ENCODE results near the gene POFUT2.

The POFUT2 gene

DNA sequence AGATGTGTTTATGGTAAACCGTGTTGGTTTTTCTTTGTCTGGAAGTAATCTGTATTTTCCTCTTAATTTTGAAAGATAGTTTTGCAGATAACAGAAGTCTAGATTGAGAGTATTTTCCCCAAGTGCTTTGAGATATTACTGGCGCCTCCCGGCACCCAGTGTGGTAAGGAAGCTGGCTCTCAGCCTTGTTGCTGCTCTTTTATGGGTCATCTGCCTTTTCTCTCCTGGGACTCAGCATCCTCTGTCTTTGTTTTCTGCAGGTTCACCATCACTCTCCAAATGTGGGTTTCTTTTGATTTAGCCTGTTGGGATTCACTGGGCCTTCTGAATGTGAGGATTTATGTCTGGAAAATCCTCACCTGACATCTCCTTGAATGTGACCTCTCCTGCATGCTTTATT, 37.4 kb downstream of the POFUT2 start:
- Histone ChIP-seq H3K9ac (ENCODE audit: low read length) (no peak overlapping the region), H4K91ac (ENCODE audit: low read depth, low read length) (no peak overlapping the region), H4K12ac (ENCODE audit: low read depth, low read length) (no peak overlapping the region), H3K4ac (ENCODE audit: low read depth, low read length) (no peak overlapping the region), H3K9me3 (ENCODE audit: insufficient read depth, low read depth, low read length) (peaks cover 11% of the 10 kb centered on the region), H3K27ac (ENCODE audit: low read depth, low read length) (no peak overlapping the region), H3K4me1 (ENCODE audit: control insufficient read depth in 1 of 2, insufficient read depth in 2 of 2, low read length in 2 of 2) (peaks cover 5 to 6% of the 10 kb centered on the region in 2 experiments), H2AFZ (ENCODE audit: insufficient read depth, low read length, poor library complexity) (no peak overlapping the region), H3K27me3 (ENCODE audit: insufficient read depth, low read length) (peaks cover 3% of the 10 kb centered on the region), H2BK5ac (ENCODE audit: low read depth, low read length, poor library complexity) (no peak overlapping the region), H3K14ac (ENCODE audit: low read length) (no peak overlapping the region), H3K36me3 (ENCODE audit: control insufficient read depth in 1 of 2, insufficient read depth in 2 of 2, low read length in 2 of 2) (no peaks in the 10 kb centered on the region), H3K79me1 (ENCODE audit: low read length) (no peaks in the 10 kb centered on the region), H3K18ac (ENCODE audit: low read length) (no peak overlapping the region), H3K4me2 (ENCODE audit: low read length) (no peak overlapping the region), H3K23ac (ENCODE audit: low read length) (no peak overlapping the region), H2AK5ac (ENCODE audit: low read length) (no peak overlapping the region), H4K8ac (ENCODE audit: low read depth, low read length) (no peak overlapping the region), H3K79me2 (ENCODE audit: control insufficient read depth, insufficient read depth, low read length, poor library complexity) (no peaks in the 10 kb centered on the region), H2BK12ac (ENCODE audit: low read length) (no peak overlapping the region), H3K4me3 (ENCODE audit: low read depth, low read length) (no peak overlapping the region), H2BK120ac (ENCODE audit: insufficient read depth, low read length, poor library complexity) (no peak overlapping the region)
- DNase-seq: no peak
- no CpG with 5 or more reads among the region's 3 CpGs for WGBS (ENCODE audit: extremely low coverage, insufficient coverage, insufficient read length)

DNA sequence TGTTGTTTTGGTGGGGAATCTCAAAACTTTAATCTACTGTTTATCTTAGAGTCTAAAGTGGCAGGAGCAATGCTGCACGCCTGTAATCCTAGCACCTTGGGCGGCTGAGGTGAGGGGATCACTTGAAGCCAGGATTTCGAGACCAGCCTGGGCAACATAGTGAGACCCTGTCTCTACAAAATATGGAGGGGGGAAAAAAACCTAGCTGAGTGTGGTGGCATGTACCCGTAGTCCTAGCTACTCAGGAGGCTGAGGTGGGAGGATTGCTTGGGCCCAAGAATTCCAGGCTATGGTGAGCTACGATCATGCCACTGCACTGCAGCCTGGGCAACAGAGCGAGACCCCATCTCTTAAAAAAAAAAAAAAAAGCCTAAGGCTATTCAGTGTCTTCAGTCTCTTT, 38.1 kb downstream of the POFUT2 start:
- Histone ChIP-seq H3K4me1 (ENCODE audit: control insufficient read depth in 1 of 2, insufficient read depth in 2 of 2, low read length in 2 of 2) (peaks cover 5 to 6% of the 10 kb centered on the region in 2 experiments), H3K79me1 (ENCODE audit: low read length) (no peaks in the 10 kb centered on the region), H3K9ac (ENCODE audit: low read length) (no peak overlapping the region), H3K27ac (ENCODE audit: low read depth, low read length) (no peak overlapping the region), H3K27me3 (ENCODE audit: insufficient read depth, low read length) (peaks cover 3% of the 10 kb centered on the region), H2BK120ac (ENCODE audit: insufficient read depth, low read length, poor library complexity) (no peak overlapping the region), H2AK5ac (ENCODE audit: low read length) (no peak overlapping the region), H4K12ac (ENCODE audit: low read depth, low read length) (no peak overlapping the region), H3K18ac (ENCODE audit: low read length) (no peak overlapping the region), H2BK5ac (ENCODE audit: low read depth, low read length, poor library complexity) (no peak overlapping the region), H3K4me2 (ENCODE audit: low read length) (no peak overlapping the region), H3K14ac (ENCODE audit: low read length) (no peak overlapping the region), H3K23ac (ENCODE audit: low read length) (no peak overlapping the region), H3K4ac (ENCODE audit: low read depth, low read length) (no peak overlapping the region), H4K8ac (ENCODE audit: low read depth, low read length) (no peak overlapping the region), H4K91ac (ENCODE audit: low read depth, low read length) (no peak overlapping the region), H2BK12ac (ENCODE audit: low read length) (no peak overlapping the region), H3K36me3 (ENCODE audit: control insufficient read depth in 1 of 2, insufficient read depth in 2 of 2, low read length in 2 of 2) (no peaks in the 10 kb centered on the region), H3K4me3 (ENCODE audit: low read depth, low read length) (no peak overlapping the region), H3K79me2 (ENCODE audit: control insufficient read depth, insufficient read depth, low read length, poor library complexity) (no peaks in the 10 kb centered on the region), H2AFZ (ENCODE audit: insufficient read depth, low read length, poor library complexity) (no peak overlapping the region), H3K9me3 (ENCODE audit: insufficient read depth, low read depth, low read length) (peaks cover 17% of the 10 kb centered on the region)
- no CpG with 5 or more reads among the region's 6 CpGs for WGBS (ENCODE audit: extremely low coverage, insufficient coverage, insufficient read length)
- DNase-seq: no peak

DNA sequence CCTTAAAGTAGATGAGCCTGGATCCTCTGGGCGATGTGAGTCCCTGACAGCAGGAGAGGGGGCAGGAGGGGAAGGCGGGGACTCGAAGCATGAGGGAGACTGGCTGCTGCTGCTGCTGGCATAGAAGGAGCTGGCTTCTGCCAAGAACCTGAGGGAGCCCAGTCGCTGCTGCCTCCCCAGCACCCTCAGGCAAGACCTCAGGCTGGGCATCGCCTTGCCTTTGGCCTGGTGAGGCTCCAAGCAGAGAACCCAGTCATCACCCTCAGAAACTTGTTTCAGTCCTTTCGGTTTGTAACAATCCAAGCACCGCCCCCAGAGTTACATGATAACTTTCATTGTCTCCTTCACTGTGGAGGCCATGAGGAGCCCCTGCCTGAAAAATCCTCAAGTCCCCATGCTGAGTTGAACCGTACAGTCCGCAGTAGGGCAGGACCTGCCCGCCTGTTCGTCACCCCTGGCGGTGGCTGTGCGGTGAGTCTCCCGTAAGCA, 38.8 kb downstream of the POFUT2 start:
- no peak overlapping the region for H3K4ac ChIP-seq (ENCODE audit: low read depth, low read length)
- H3K27me3 ChIP-seq (ENCODE audit: insufficient read depth, low read length): peaks cover 3% of the 10 kb centered on the region
- H2AFZ ChIP-seq (ENCODE audit: insufficient read depth, low read length, poor library complexity): no peak overlapping the region
- no peak overlapping the region for H3K27ac ChIP-seq (ENCODE audit: low read depth, low read length)
- H2AK5ac ChIP-seq (ENCODE audit: low read length): no peak overlapping the region
- DNase-seq: no peak
- no peak overlapping the region for H4K12ac ChIP-seq (ENCODE audit: low read depth, low read length)
- no peak overlapping the region for H3K18ac ChIP-seq (ENCODE audit: low read length)
- H3K14ac ChIP-seq (ENCODE audit: low read length): no peak overlapping the region
- no peak overlapping the region for H3K23ac ChIP-seq (ENCODE audit: low read length)
- H3K9ac ChIP-seq (ENCODE audit: low read length): no peak overlapping the region
- no peaks in the 10 kb centered on the region for H3K36me3 ChIP-seq (ENCODE audit: control insufficient read depth in 1 of 2, insufficient read depth in 2 of 2, low read length in 2 of 2)
- H2BK12ac ChIP-seq (ENCODE audit: low read length): no peak overlapping the region
- H2BK5ac ChIP-seq (ENCODE audit: low read depth, low read length, poor library complexity): no peak overlapping the region
- H4K8ac ChIP-seq (ENCODE audit: low read depth, low read length): no peak overlapping the region
- WGBS (ENCODE audit: extremely low coverage, insufficient coverage, insufficient read length): no CpG with 5 or more reads among the region's 14 CpGs
- H3K9me3 ChIP-seq (ENCODE audit: insufficient read depth, low read depth, low read length): peaks cover 18% of the 10 kb centered on the region
- no peak overlapping the region for H3K4me3 ChIP-seq (ENCODE audit: low read depth, low read length)
- peaks cover 5 to 6% of the 10 kb centered on the region in 2 experiments for H3K4me1 ChIP-seq (ENCODE audit: control insufficient read depth in 1 of 2, insufficient read depth in 2 of 2, low read length in 2 of 2)
- no peaks in the 10 kb centered on the region for H3K79me2 ChIP-seq (ENCODE audit: control insufficient read depth, insufficient read depth, low read length, poor library complexity)
- H4K91ac ChIP-seq (ENCODE audit: low read depth, low read length): no peak overlapping the region
- no peaks in the 10 kb centered on the region for H3K79me1 ChIP-seq (ENCODE audit: low read length)
- no peak overlapping the region for H3K4me2 ChIP-seq (ENCODE audit: low read length)
- no peak overlapping the region for H2BK120ac ChIP-seq (ENCODE audit: insufficient read depth, low read length, poor library complexity)

DNA sequence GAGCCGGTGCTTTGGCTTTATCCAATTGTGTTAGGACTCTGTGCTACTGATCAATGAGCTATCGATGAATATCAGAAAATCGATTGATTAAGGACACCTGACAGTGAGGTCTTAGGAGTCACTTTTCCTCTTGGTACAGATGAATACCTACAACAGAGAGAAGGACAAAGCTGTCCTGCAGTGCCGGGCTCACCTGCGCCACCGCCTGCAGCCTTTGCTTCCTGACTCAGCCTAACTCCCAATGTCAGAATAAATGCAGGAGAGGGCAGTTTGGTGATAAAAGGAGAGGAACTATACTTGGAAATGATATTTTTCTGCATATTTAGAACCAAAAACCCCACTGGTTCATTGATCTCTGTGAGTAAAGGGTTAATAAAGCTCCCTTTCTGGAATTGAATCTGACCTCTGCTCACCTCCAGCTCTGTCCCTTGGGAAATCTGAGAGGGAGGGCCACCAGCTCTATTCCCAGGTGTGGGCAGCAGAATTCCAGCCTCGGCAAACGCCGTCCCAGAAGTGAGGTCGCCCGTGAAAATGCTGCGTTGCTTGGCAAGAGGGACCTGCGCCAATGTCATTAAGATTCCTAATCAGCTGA, 39.3 kb downstream of the POFUT2 start:
- DNase-seq: no peak
- no peaks in the 10 kb centered on the region for H3K79me2 ChIP-seq (ENCODE audit: control insufficient read depth, insufficient read depth, low read length, poor library complexity)
- no peak overlapping the region for H2BK12ac ChIP-seq (ENCODE audit: low read length)
- H4K91ac ChIP-seq (ENCODE audit: low read depth, low read length): no peak overlapping the region
- no CpG with 5 or more reads among the region's 13 CpGs for WGBS (ENCODE audit: extremely low coverage, insufficient coverage, insufficient read length)
- H4K12ac ChIP-seq (ENCODE audit: low read depth, low read length): no peak overlapping the region
- peaks cover 18% of the 10 kb centered on the region for H3K9me3 ChIP-seq (ENCODE audit: insufficient read depth, low read depth, low read length)
- H3K36me3 ChIP-seq (ENCODE audit: control insufficient read depth in 1 of 2, insufficient read depth in 2 of 2, low read length in 2 of 2): no peaks in the 10 kb centered on the region
- no peak overlapping the region for H3K9ac ChIP-seq (ENCODE audit: low read length)
- no peak overlapping the region for H3K23ac ChIP-seq (ENCODE audit: low read length)
- H3K4me3 ChIP-seq (ENCODE audit: low read depth, low read length): no peak overlapping the region
- H4K8ac ChIP-seq (ENCODE audit: low read depth, low read length): no peak overlapping the region
- no peaks in the 10 kb centered on the region for H3K79me1 ChIP-seq (ENCODE audit: low read length)
- no peak overlapping the region for H3K4me2 ChIP-seq (ENCODE audit: low read length)
- peaks cover 2% of the 10 kb centered on the region in 2 experiments for H3K4me1 ChIP-seq (ENCODE audit: control insufficient read depth in 1 of 2, insufficient read depth in 2 of 2, low read length in 2 of 2)
- H2BK120ac ChIP-seq (ENCODE audit: insufficient read depth, low read length, poor library complexity): no peak overlapping the region
- H2BK5ac ChIP-seq (ENCODE audit: low read depth, low read length, poor library complexity): no peak overlapping the region
- no peak overlapping the region for H3K4ac ChIP-seq (ENCODE audit: low read depth, low read length)
- no peak overlapping the region for H2AFZ ChIP-seq (ENCODE audit: insufficient read depth, low read length, poor library complexity)
- H3K14ac ChIP-seq (ENCODE audit: low read length): no peak overlapping the region
- H2AK5ac ChIP-seq (ENCODE audit: low read length): no peak overlapping the region
- peaks cover 3% of the 10 kb centered on the region for H3K27me3 ChIP-seq (ENCODE audit: insufficient read depth, low read length)
- H3K27ac ChIP-seq (ENCODE audit: low read depth, low read length): no peak overlapping the region
- no peak overlapping the region for H3K18ac ChIP-seq (ENCODE audit: low read length)

Measured in trophoblast cell (in vitro differentiated cells and primary cell).